Fibroblast of villous mesenchyme (primary cell): ENCODE results near the gene CARD18. TPM values are rescaled to one million over a fixed set of nuclear protein-coding genes. Genes with fewer than 3 reads are reported as not detected.
A peak's percentile ranks its signal among the peaks of the same experiment; 100 is the strongest.

ENCODE experiments used
- DNase-seq: peaks from one replicate; pipeline ENCODE4 v3.0.0-alpha.2; 2010; ENCODE audit warnings: low read depth
- H3K4me3 ChIP-seq: 2 replicates; pipeline ENCODE4 v1.5.1; 2011; ENCODE audit warnings: low read depth, mild to moderate bottlenecking, low read length
- total RNA-seq: library from RNA; depleted of rRNA; stranded (reverse); fragments of >200 nt; gene quantifications from 2 replicates; pipeline ENCODE4 v1.2.3, GENCODE V29; 2012
- TF ChIP-seq, protein P1 (sequence below): IDR thresholded peaks from 2 replicates; pipeline ENCODE4 v1.5.1; 2012; ENCODE audit warnings: low read depth, mild to moderate bottlenecking, low read length; ENCODE audit not compliant: insufficient read depth

Gene CARD18
- total RNA-seq, 1 donor, result under 0.01 TPM

DNA sequence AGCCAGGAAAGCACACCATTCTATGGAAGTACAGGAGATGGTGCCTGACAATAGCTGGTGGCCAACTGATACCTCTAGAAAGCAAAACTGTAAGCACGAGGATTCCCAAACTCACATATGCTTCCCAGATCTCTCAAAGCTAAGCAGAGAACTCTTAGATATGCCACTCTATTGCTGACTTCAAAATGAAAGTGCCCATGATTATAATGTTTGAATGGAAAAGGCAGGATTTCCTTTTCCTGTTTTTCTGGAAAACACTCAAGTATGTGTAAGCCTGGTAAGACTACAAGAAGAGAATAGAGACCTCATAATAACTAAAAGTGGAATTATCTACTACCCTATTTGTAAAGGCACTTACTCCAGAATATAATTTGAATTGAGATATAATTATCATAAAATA lies 2.6 kb upstream of the CARD18 start:
- TF ChIP-seq, protein P1, sequence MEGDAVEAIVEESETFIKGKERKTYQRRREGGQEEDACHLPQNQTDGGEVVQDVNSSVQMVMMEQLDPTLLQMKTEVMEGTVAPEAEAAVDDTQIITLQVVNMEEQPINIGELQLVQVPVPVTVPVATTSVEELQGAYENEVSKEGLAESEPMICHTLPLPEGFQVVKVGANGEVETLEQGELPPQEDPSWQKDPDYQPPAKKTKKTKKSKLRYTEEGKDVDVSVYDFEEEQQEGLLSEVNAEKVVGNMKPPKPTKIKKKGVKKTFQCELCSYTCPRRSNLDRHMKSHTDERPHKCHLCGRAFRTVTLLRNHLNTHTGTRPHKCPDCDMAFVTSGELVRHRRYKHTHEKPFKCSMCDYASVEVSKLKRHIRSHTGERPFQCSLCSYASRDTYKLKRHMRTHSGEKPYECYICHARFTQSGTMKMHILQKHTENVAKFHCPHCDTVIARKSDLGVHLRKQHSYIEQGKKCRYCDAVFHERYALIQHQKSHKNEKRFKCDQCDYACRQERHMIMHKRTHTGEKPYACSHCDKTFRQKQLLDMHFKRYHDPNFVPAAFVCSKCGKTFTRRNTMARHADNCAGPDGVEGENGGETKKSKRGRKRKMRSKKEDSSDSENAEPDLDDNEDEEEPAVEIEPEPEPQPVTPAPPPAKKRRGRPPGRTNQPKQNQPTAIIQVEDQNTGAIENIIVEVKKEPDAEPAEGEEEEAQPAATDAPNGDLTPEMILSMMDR, result no peak
- DNase-seq, result no peak
- no peak overlapping the region for H3K4me3 ChIP-seq

DNA sequence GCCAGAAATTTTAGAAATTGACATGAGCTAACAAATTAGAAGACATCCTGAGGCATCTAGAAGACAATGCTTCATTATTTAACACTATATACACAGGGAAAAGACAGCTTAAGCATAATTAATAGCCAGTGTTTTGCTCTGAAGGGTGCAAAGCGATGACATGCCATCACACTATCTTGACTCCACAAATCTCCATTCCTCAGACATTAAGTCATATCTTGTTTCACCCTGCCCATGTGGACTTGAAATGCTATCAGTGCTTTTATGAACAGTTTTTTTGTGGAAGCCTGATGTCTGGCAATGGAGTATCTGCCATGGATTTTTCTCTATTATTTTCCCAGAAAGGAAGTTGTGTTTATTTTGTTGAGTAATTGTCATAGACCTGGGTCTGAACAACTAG lies 2.3 kb downstream of the CARD18 start:
- no peak for DNase-seq
- no peak overlapping the region for H3K4me3 ChIP-seq
- TF ChIP-seq, protein P1, result no peak

DNA sequence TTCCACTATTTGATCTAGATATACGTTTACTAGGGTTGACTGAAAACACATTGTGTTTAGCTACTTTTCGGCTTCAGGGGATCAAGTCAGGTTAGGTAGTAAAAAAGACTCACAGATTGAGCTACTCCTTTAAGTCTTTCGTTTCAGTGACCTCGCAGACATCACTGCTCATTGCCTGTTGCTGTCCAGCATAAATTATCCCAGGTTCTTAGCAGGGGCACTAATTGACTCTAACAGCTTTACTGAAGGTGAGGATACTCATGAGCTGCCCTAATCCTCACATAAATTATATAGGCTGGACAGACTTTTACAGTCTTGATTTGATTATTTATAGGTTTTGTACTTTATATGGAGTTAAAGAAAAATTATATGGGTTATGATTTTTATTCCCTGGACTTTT lies 3.7 kb downstream of the CARD18 start:
- TF ChIP-seq, protein P1, result no peak
- DNase-seq, result no peak
- no peak overlapping the region for H3K4me3 ChIP-seq

DNA sequence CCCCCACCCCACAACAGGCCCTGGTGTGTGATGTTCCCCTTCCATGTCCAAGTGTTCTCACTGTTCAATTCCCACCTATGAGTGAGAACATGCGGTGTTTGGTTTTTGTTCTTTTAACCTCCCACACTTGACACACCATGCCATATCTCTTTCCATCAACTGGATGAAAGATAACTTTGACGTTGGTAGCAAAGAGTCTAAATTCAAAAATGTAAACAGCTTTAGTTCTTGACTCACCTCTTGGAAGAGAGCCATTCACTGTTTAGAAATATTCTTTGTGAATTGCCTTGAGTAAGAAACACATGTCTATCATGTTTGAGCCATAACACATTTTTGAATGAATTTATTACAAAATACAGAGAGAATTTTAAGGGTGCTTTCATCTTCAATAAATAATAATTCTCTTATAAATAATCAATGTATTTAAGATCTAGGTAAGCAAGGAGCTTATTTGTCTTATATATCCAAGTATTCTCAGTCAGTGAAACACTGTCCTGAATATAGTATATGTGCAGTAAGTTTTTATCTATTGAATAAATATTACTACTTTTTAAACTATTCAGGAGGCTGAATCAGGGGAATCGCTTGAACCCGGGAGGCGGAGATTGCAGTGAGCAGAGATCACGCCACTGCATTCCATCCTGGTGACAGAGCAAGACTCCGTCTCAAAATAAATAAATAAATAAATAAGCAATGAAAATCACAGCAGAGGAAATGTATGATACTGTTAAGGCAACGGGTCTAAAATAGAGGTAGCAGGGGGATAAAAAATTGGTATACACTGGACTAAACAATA lies 6.7 kb downstream of the CARD18 start:
- TF ChIP-seq, protein P1, result no peak
- DNase-seq, result peak; percentile 78
- no peak overlapping the region for H3K4me3 ChIP-seq

DNA sequence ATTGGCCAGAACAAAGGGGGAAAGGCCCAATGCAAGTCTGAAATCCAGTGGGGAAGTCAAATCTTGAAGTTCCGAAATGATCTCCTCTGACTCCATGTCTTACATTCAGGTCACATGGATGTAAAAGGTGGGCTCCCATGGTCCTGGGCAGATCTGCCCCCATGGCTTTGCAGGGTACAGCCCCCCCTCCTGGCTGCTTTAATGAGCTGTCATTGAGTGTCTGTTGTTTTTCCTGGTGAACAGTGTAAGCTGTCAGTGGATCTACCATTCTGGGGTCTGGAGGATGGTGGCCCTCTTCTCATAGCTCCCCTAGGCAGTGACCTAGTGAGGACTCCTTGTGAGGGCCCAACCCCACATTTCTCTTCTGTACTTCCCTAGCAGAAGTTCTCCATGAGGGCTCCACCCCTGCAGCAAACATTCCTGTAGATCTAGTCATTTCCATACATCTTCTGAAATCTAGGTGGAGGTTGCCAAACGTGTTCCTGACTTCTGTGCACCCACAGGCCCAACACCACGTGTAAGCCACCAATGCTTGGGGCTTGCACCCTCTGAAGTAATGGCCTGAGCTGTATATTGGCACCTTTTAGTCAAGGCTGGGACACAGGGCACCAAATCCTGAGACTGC lies 9.3 kb downstream of the CARD18 start:
- DNase-seq, result no peak
- TF ChIP-seq, protein P1, result no peak
- H3K4me3 ChIP-seq, result no peak overlapping the region

DNA sequence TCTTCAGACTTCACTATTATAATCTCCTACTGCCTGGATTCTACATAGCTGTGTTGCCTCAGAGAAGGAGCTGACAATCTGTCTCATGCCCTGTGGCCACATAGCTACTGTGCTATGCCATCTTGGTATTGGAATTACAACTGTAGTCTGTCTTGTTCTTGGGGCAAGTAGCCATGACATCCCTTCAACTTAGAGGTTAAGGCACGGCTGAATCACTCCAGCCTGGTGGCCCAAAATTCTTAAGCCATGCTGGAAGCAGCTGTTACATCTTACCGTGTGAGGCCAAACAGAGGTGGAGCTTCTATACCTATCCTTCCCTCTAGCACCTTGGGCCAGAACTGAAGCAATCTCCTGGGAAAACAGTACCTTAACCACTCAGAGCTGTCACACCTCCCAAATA lies 14.8 kb downstream of the CARD18 start:
- TF ChIP-seq, protein P1, result no peak
- DNase-seq, result no peak

More for the DNA sequence above, 14.8 kb downstream of the CARD18 start:
- H3K4me3 ChIP-seq, result no peak overlapping the region
